ENCODE results near the gene MARF1.

MARF1 gene

DNA sequence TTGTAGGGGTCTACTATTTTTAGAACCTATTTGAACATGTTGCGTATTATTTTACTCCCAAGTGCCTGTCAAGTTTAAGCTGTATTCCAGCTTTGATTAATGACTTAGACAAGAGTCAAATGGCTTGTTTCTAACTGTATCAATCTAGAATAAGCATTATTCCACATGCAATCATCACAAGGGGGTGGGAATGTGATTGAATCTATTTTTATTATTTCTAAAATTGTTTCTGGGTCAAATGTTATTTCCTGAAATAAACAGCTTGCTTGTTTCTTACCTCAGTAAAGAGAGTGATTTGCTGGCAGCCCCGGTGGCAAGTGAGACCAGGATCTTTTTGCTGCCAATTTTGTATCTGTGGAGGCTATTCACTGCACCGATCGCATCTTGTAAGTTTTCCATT lies 21.5 kb downstream of the MARF1 start:
- H3K4me3 ChIP-seq (ENCODE audit: low read length): no peak overlapping the region
- no peaks in the 10 kb centered on the region for H3K27me3 ChIP-seq (ENCODE audit: control insufficient read depth, insufficient read depth, low read length)
- H3K4me1 ChIP-seq (ENCODE audit: control insufficient read depth, insufficient read depth, low read length): no peaks in the 10 kb centered on the region
- no CpG with 5 or more reads among the region's 4 CpGs for whole genome bisulfite sequencing (ENCODE audit: insufficient coverage, insufficient read length)
- no peaks in the 10 kb centered on the region for H3K9me3 ChIP-seq (ENCODE audit: control insufficient read depth, insufficient read depth, low read length)
- no peak overlapping the region for H3K27ac ChIP-seq (ENCODE audit: low read length)
- no peak for DNase-seq (ENCODE audit: low read depth, low spot score)
- peaks cover 19% of the 10 kb centered on the region for H3K36me3 ChIP-seq (ENCODE audit: control insufficient read depth, insufficient read depth, low read length)

DNA sequence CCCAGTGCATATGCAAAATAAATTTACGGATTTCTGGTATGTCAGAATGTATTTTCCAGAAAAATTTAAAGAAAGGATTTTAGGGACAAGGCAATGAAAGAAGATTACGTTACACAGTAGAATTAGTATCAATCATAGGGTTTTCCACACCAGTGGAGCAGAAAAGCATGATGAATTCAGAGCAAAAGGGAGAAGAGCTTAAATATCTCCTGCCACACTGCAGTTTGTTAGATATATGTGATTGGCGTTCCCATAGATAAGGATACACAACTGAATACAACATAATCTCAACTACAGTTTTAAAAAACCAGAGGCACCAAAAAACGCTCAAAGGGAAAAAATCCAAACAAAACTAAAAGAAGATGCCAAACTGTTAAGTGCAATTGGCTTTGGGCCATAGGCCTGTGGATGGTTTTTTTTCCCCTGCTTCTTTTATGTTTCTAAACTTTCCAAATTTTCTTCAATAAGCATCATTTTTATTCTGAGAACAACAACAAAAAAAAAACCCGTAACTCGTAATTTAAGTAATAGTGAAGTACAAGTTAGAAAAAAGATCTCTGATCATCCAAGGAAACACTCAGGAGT lies 22.3 kb downstream of the MARF1 start:
- DNase-seq (ENCODE audit: low read depth, low spot score): no peak
- no peaks in the 10 kb centered on the region for H3K4me1 ChIP-seq (ENCODE audit: control insufficient read depth, insufficient read depth, low read length)
- H3K4me3 ChIP-seq (ENCODE audit: low read length): no peak overlapping the region
- 100% methylated on average over 2 of the region's 6 CpGs for WGBS (ENCODE audit: insufficient coverage, insufficient read length)
- H3K27me3 ChIP-seq (ENCODE audit: control insufficient read depth, insufficient read depth, low read length): no peaks in the 10 kb centered on the region
- H3K36me3 ChIP-seq (ENCODE audit: control insufficient read depth, insufficient read depth, low read length): peaks cover 20% of the 10 kb centered on the region
- H3K27ac ChIP-seq (ENCODE audit: low read length): no peak overlapping the region
- no peaks in the 10 kb centered on the region for H3K9me3 ChIP-seq (ENCODE audit: control insufficient read depth, insufficient read depth, low read length)

DNA sequence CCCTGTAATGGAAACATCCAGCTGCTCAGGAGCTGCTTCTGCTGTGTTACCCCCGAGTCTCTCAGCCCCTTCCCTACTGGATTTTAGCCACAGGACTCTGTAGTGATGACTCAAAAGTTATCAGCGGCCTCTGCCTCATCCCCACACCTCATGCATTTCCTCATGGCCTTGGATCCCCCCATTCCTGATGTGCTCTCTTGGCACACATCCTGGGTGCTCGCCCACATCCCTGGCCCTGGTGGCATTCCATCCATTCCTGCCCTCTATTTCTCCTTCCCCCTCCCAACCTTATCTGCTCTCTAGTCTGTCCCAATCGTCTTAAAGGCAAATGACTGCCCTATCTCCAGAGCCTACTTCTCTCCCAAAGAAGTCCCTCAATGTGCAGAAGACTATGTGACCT lies 24.6 kb downstream of the MARF1 start:
- no peak for DNase-seq (ENCODE audit: low read depth, low spot score)
- no peak overlapping the region for H3K4me3 ChIP-seq (ENCODE audit: low read length)
- no CpG with 5 or more reads among the region's 4 CpGs for WGBS (ENCODE audit: insufficient coverage, insufficient read length)
- H3K9me3 ChIP-seq (ENCODE audit: control insufficient read depth, insufficient read depth, low read length): no peaks in the 10 kb centered on the region
- no peak overlapping the region for H3K27ac ChIP-seq (ENCODE audit: low read length)
- H3K36me3 ChIP-seq (ENCODE audit: control insufficient read depth, insufficient read depth, low read length): peaks cover 11% of the 10 kb centered on the region
- no peaks in the 10 kb centered on the region for H3K27me3 ChIP-seq (ENCODE audit: control insufficient read depth, insufficient read depth, low read length)
- H3K4me1 ChIP-seq (ENCODE audit: control insufficient read depth, insufficient read depth, low read length): no peaks in the 10 kb centered on the region

DNA sequence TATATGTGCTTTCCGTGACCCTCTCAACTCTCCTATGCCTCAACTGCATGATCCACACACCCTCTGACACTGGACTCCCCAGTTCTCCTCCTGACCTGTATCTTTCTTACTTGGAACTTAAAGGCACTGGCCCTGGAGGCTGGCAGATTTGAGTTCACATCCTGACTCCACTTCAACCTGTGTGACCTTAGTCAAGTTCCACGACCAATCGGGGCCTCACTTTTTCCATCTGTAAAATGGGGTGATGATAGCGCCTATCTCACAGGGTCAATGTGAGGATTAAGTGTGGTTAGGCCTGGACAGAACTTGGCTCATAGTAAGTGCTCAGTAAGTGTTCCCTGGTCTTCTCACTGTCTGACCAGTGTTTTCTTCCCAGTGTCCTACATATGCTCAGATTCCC lies 25.1 kb downstream of the MARF1 start:
- H3K27me3 ChIP-seq (ENCODE audit: control insufficient read depth, insufficient read depth, low read length): no peaks in the 10 kb centered on the region
- DNase-seq (ENCODE audit: low read depth, low spot score): no peak
- H3K4me3 ChIP-seq (ENCODE audit: low read length): no peak overlapping the region
- peaks cover 11% of the 10 kb centered on the region for H3K36me3 ChIP-seq (ENCODE audit: control insufficient read depth, insufficient read depth, low read length)
- H3K9me3 ChIP-seq (ENCODE audit: control insufficient read depth, insufficient read depth, low read length): no peaks in the 10 kb centered on the region
- H3K27ac ChIP-seq (ENCODE audit: low read length): no peak overlapping the region
- H3K4me1 ChIP-seq (ENCODE audit: control insufficient read depth, insufficient read depth, low read length): no peaks in the 10 kb centered on the region
- no CpG with 5 or more reads among the region's 4 CpGs for WGBS (ENCODE audit: insufficient coverage, insufficient read length)

DNA sequence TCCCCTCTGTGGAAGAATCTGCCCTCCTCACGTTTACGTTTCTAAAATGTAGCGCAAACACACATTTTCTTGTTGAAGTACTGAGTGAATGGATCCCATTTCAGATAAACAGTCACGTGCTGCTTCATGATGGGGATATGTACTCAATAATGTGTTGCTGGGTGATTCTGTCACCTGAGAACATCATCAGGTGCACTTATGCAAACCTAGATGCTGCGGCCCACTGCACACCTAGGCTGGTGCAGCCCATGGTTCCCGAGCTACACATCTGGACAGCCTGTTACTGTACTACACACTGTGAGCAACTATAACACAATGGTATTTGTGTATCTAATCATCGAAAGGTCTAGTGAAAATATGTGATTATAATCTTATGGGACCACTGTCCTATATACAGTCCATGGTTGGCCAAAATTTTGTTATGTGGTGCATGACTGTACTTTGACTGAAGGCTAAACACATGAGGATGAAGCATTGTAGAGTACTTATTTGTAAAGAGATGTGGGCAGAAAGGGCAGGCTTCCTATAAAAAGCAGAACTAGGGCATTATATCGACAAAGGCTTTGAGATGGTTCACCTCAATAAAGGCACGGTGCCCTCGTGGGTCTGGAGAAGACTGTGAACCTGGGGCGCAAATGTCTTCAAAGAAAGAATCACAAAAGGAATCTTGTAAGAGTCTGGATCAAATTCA lies 26.3 kb downstream of the MARF1 start:
- peaks cover 18% of the 10 kb centered on the region for H3K36me3 ChIP-seq (ENCODE audit: control insufficient read depth, insufficient read depth, low read length)
- no peaks in the 10 kb centered on the region for H3K9me3 ChIP-seq (ENCODE audit: control insufficient read depth, insufficient read depth, low read length)
- no peaks in the 10 kb centered on the region for H3K4me1 ChIP-seq (ENCODE audit: control insufficient read depth, insufficient read depth, low read length)
- no peak overlapping the region for H3K4me3 ChIP-seq (ENCODE audit: low read length)
- WGBS (ENCODE audit: insufficient coverage, insufficient read length): no CpG with 5 or more reads among the region's 11 CpGs
- no peak for DNase-seq (ENCODE audit: low read depth, low spot score)
- no peaks in the 10 kb centered on the region for H3K27me3 ChIP-seq (ENCODE audit: control insufficient read depth, insufficient read depth, low read length)
- H3K27ac ChIP-seq (ENCODE audit: low read length): no peak overlapping the region

DNA sequence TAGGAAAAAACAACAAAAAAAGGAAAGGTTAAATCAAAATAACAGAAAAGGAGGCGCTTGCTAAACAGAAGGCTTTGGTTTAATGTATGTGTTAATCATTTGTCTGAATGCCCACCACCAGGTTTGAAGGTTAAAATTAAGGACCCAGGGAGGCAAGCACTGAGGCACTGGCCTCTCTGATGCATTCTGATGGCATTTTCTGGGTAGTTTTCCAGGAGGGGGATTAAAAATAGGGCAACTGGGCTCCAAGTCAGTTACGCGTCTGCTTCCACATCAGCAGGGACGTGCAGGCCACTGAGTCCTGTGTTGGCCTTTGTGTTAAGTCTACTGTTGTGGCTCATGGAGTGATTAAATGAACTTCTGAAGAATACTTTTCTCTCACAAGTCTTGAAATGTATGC lies 26.9 kb downstream of the MARF1 start:
- H3K36me3 ChIP-seq (ENCODE audit: control insufficient read depth, insufficient read depth, low read length): peaks cover 20% of the 10 kb centered on the region
- no peak overlapping the region for H3K27ac ChIP-seq (ENCODE audit: low read length)
- H3K9me3 ChIP-seq (ENCODE audit: control insufficient read depth, insufficient read depth, low read length): no peaks in the 10 kb centered on the region
- no peak for DNase-seq (ENCODE audit: low read depth, low spot score)
- no peak overlapping the region for H3K4me3 ChIP-seq (ENCODE audit: low read length)
- WGBS (ENCODE audit: insufficient coverage, insufficient read length): no CpG with 5 or more reads among the region's 4 CpGs
- H3K27me3 ChIP-seq (ENCODE audit: control insufficient read depth, insufficient read depth, low read length): no peaks in the 10 kb centered on the region
- no peaks in the 10 kb centered on the region for H3K4me1 ChIP-seq (ENCODE audit: control insufficient read depth, insufficient read depth, low read length)

DNA sequence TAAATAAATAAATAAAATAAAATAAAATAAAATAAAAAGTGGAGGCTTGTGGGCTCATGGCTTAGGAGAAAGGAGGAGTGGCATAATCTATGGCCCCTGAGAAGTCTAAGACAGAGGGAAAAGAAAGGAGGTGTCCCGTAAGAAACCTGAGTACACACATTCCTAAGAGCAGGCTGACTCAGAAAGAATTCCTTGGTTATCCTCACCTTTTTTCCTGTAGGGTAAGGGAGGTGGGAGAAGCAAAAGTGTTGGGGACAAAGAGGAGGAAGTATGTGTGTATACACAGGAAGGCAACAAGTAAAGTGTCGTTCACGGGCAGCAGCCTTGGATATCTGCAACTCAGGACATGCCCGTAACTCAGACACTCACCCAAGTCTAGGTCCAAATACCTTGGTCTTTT lies 29.3 kb downstream of the MARF1 start:
- Histone ChIP-seq H3K27me3 (ENCODE audit: control insufficient read depth, insufficient read depth, low read length) (no peaks in the 10 kb centered on the region), H3K9me3 (ENCODE audit: control insufficient read depth, insufficient read depth, low read length) (no peaks in the 10 kb centered on the region), H3K4me1 (ENCODE audit: control insufficient read depth, insufficient read depth, low read length) (no peaks in the 10 kb centered on the region), H3K36me3 (ENCODE audit: control insufficient read depth, insufficient read depth, low read length) (peaks cover 19% of the 10 kb centered on the region), H3K27ac (ENCODE audit: low read length) (no peak overlapping the region), H3K4me3 (ENCODE audit: low read length) (no peak overlapping the region)
- no peak for DNase-seq (ENCODE audit: low read depth, low spot score)
- no CpG with 5 or more reads among the region's 4 CpGs for whole genome bisulfite sequencing (ENCODE audit: insufficient coverage, insufficient read length)

DNA sequence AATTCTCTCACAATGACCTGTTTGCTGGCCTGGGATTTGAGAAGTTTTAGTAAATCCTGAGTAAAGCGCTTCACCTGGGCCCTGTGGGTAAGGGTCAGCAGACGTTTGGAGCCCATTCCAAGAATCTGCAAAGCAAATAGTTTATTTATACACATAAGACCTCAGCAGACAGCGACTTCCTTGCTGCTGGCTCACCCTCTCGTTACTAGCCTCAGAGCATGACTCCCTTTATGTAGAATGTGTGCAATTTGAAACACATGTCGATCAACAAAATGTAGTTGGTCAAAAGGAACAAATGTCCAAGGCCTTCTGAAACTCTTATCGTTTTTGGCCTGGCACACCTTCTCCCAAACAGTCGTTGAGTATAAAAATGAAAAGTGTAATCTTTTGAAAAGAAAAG lies 31.3 kb downstream of the MARF1 start:
- no peak overlapping the region for H3K4me3 ChIP-seq (ENCODE audit: low read length)
- H3K36me3 ChIP-seq (ENCODE audit: control insufficient read depth, insufficient read depth, low read length): peaks cover 15% of the 10 kb centered on the region
- no peaks in the 10 kb centered on the region for H3K4me1 ChIP-seq (ENCODE audit: control insufficient read depth, insufficient read depth, low read length)
- no peak for DNase-seq (ENCODE audit: low read depth, low spot score)
- no peaks in the 10 kb centered on the region for H3K27me3 ChIP-seq (ENCODE audit: control insufficient read depth, insufficient read depth, low read length)
- no peak overlapping the region for H3K27ac ChIP-seq (ENCODE audit: low read length)
- WGBS (ENCODE audit: insufficient coverage, insufficient read length): no CpG with 5 or more reads among the region's 7 CpGs
- H3K9me3 ChIP-seq (ENCODE audit: control insufficient read depth, insufficient read depth, low read length): no peaks in the 10 kb centered on the region

DNA sequence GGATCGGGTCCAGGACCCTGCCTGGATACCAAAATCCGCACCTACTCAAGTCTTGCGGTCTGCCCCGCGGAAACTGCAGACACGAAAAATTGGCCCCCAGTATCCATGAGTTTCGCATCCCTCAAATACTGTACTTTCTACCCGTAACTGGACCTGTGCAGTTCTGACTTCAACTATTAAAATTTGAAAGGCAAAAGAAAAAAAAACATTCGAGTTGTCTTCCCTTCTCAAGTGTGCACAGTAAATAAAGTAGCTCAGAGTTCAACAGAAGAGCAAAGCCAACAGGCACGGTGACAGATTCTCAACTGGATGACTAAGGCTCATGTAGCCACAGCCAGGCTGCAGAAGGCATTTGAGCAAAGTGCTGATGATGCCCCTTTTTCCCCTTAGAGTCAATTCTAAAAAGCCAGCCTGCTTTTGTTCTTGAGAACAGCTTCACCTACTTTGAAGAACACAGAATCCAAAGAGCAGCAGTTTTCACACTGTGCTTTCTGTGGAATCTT lies 32.5 kb downstream of the MARF1 start:
- Histone ChIP-seq H3K9me3 (ENCODE audit: control insufficient read depth, insufficient read depth, low read length) (no peaks in the 10 kb centered on the region), H3K27me3 (ENCODE audit: control insufficient read depth, insufficient read depth, low read length) (no peaks in the 10 kb centered on the region), H3K4me3 (ENCODE audit: low read length) (no peak overlapping the region), H3K36me3 (ENCODE audit: control insufficient read depth, insufficient read depth, low read length) (peaks cover 12% of the 10 kb centered on the region; the same call in 1 of the 2 replicates), H3K4me1 (ENCODE audit: control insufficient read depth, insufficient read depth, low read length) (no peaks in the 10 kb centered on the region), H3K27ac (ENCODE audit: low read length) (no peak overlapping the region)
- DNase-seq (ENCODE audit: low read depth, low spot score): no peak
- WGBS (ENCODE audit: insufficient coverage, insufficient read length): no CpG with 5 or more reads among the region's 10 CpGs

DNA sequence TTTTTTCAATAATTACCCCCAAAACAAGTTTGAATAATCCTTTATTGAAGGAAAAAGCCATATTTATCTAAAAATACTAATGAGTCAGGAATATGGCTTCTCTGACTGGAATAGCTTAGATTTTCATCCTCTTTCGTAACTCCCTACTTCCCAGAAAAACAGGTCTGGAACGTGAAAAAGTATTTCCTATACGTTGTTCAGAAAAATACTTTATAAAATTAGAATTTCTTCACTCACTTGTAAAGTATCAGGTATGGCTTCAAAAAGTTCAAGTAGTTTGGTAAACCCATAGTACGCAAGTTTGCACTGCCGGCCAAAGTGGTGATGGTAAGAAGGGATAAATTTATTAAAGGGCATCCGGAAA lies 33.7 kb downstream of the MARF1 start:
- Histone ChIP-seq H3K27me3 (ENCODE audit: control insufficient read depth, insufficient read depth, low read length) (no peaks in the 10 kb centered on the region), H3K36me3 (ENCODE audit: control insufficient read depth, insufficient read depth, low read length) (peaks cover 16% of the 10 kb centered on the region; the same call in 1 of the 2 replicates), H3K4me3 (ENCODE audit: low read length) (no peak overlapping the region), H3K27ac (ENCODE audit: low read length) (no peak overlapping the region), H3K9me3 (ENCODE audit: control insufficient read depth, insufficient read depth, low read length) (no peaks in the 10 kb centered on the region), H3K4me1 (ENCODE audit: control insufficient read depth, insufficient read depth, low read length) (no peaks in the 10 kb centered on the region)
- DNase-seq (ENCODE audit: low read depth, low spot score): no peak
- no CpG with 5 or more reads among the region's 6 CpGs for WGBS (ENCODE audit: insufficient coverage, insufficient read length)
